Mucosa of rectum (tissue), 2 donors: ENCODE measurements around the gene PPFIBP1.
A peak's percentile ranks its signal among the peaks of the same experiment; 100 is the strongest.

Experiments
- H3K27ac ChIP-seq, 2 donors: one replicate each; pipeline ENCODE4 v1.7.0; 2013; ENCODE audit warnings: inconsistent platforms in 2 of 2, low read depth in 2 of 2, low read length in 2 of 2
- H3K27me3 ChIP-seq, 2 donors: one replicate each; pipeline ENCODE4 v1.7.0; 2013; ENCODE audit warnings: low read length in 2 of 2; ENCODE audit not compliant: control insufficient read depth in 2 of 2, insufficient read depth in 2 of 2
- H3K36me3 ChIP-seq, 2 donors: one replicate each; pipeline ENCODE4 v1.7.0; 2013; ENCODE audit warnings: low read length in 2 of 2; ENCODE audit not compliant: control insufficient read depth in 2 of 2, insufficient read depth in 2 of 2
- H3K4me1 ChIP-seq, 2 donors: one replicate each; pipeline ENCODE4 v1.7.0; 2013; ENCODE audit warnings: low read length in 2 of 2, mild to moderate bottlenecking in 1 of 2; ENCODE audit not compliant: control insufficient read depth in 2 of 2, insufficient read depth in 2 of 2
- H3K4me3 ChIP-seq, 2 donors: one replicate each; pipeline ENCODE4 v1.7.0; 2013; ENCODE audit warnings: low read length in 2 of 2
- H3K9ac ChIP-seq, 2 donors: one replicate each; pipeline ENCODE4 v1.7.0; 2013; ENCODE audit warnings: low read length in 2 of 2, low read depth in 1 of 2, mild to moderate bottlenecking in 1 of 2
- H3K9me3 ChIP-seq, 2 donors: one replicate each; pipeline ENCODE4 v1.7.0; 2013; ENCODE audit warnings: low read length in 2 of 2; ENCODE audit not compliant: control insufficient read depth in 2 of 2
- donor health status: healthy.
- donor health status: Normal muscosa, but diverticular disease.

Gene PPFIBP1

GRCh38 chr12:27511031-27511722 is 12.8 kb upstream of the PPFIBP1 start:
- Histone ChIP-seq H3K4me1 (no peaks in the 10 kb centered on the region), H3K9me3 (no peaks in the 10 kb centered on the region), H3K27ac (no peak overlapping the region), H3K9ac (no peak overlapping the region), H3K36me3 (no peaks in the 10 kb centered on the region), H3K27me3 (no peaks in the 10 kb centered on the region), H3K4me3 (no peak overlapping the region)

DNA sequence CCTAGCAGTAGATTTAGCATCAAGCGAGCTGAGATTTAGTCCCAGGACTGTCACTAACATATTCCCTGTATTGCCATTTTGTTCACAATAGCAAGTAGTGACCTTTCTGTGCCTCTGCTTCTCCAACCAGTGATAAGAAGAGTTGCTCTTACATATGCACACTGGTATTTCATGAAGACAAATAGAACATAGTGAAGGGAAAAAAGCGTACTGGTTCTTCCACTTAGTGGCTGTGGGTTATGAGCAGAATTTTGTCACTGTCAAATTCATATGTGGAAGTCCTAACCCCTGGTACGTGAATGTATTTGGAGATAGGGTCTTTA is 12.3 kb upstream of the PPFIBP1 start:
- no peaks in the 10 kb centered on the region for H3K4me1 ChIP-seq
- H3K9ac ChIP-seq = no peak overlapping the region
- no peak overlapping the region for H3K27ac ChIP-seq
- H3K36me3 ChIP-seq = no peaks in the 10 kb centered on the region
- no peaks in the 10 kb centered on the region for H3K27me3 ChIP-seq
- no peak overlapping the region for H3K4me3 ChIP-seq
- no peaks in the 10 kb centered on the region for H3K9me3 ChIP-seq

DNA sequence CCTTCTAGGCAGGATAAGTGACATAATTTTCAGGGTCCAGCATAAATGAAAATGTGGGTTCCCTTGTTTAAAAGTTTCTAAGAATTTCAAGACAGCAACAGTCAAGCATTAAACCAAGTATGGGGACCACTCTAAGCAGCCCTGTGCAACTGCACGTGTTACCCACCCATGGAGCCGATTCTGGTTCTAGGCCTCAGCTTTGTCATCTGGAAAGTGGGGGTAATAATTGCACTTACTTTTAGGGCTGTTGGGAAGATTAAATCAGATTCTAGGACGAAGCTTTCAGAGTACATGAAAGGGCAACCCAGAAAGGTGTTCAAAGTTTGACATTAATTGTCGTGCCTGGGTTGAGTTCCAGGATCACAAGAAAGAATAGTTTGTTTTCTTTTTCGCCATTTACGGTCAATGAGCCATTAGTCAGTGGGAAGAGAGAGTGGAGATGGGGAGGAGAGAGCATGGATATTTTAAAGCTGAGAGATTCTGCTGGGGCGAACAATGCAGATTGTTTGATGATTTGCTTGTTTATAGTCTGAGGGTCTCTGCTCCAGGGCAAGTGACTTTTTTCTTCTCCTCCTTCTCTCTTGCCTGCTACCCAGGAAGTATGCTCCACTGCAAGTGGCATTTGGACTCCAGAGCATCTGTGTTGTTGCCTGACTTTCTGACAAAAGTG is 10.7 kb upstream of the PPFIBP1 start:
- H3K27ac ChIP-seq = no peak overlapping the region
- H3K36me3 ChIP-seq = no peaks in the 10 kb centered on the region
- no peak overlapping the region for H3K9ac ChIP-seq
- H3K9me3 ChIP-seq = no peaks in the 10 kb centered on the region
- no peak overlapping the region for H3K4me3 ChIP-seq
- H3K27me3 ChIP-seq = no peaks in the 10 kb centered on the region
- H3K4me1 ChIP-seq = no peaks in the 10 kb centered on the region

DNA sequence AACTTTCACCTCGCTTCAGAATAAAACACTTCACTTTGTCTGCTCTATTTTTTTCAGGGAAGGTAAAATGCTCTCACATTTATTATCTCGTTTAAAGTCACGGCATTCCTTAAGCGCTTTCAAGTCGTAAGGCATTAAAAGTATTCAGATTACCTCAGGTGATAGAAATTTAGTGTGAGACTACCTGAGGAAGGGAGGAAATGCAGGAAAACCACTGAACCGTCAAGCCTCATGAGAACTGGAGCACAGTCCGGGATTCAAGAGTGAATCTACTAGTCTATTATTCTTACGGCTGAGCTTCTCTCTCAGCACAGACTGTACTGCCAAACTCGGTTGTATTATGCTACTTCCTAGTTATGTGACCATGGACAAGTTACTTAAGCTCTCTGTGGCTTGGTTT is 8.3 kb upstream of the PPFIBP1 start:
- peaks cover 0 to 4% of the 10 kb centered on the region in 2 donors for H3K27me3 ChIP-seq

DNA sequence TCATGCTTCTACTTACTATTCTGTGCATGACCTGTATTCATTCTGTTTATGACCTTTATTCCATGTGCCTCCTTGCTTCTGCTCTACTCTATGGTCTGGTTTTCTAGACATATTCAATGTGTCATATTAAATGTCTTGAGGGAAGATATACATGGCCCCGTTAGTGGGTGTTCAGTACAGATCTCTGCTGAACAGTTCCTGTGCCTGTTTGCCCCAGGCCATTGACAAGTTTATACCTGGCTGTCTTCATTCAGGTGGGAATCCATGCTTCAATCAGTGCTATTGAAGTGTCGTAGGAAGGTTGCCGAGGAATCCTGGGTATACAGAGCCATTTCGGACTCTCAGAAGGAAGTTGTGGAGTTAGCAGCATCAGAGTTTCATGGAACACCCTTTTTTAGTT is 7.4 kb upstream of the PPFIBP1 start:
- no peak overlapping the region for H3K27ac ChIP-seq
- H3K9me3 ChIP-seq = no peaks in the 10 kb centered on the region

More for the DNA sequence above, 8.3 kb upstream of the PPFIBP1 start:
- no peak overlapping the region for H3K9ac ChIP-seq
- no peaks in the 10 kb centered on the region for H3K9me3 ChIP-seq
- no peak overlapping the region for H3K4me3 ChIP-seq
- H3K4me1 ChIP-seq = no peaks in the 10 kb centered on the region
- H3K36me3 ChIP-seq = no peaks in the 10 kb centered on the region
- no peak overlapping the region for H3K27ac ChIP-seq

DNA sequence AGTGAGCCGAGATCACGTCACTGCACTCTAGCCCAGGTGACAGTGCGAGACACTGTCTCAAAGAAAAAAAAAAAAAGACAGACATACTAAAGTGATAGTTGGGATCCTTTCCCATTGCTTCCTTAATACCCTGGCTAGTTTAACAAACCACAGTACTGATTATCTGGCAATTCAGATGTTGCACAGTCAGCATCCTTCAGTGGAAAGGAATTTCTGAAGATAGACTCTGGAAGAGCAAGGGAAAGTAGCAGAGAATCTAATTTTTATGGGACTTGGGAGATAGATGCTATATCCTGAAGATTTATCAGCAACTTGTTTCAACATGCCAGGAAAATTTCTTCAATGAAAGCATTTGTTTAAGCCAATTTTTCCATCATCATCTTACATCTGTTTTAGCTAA is 6.5 kb upstream of the PPFIBP1 start:
- no peaks in the 10 kb centered on the region for H3K9me3 ChIP-seq
- H3K9ac ChIP-seq = no peak overlapping the region
- H3K4me3 ChIP-seq = no peak overlapping the region
- no peaks in the 10 kb centered on the region for H3K36me3 ChIP-seq
- H3K27me3 ChIP-seq = peaks cover 0 to 4% of the 10 kb centered on the region in 2 donors
- H3K4me1 ChIP-seq = no peaks in the 10 kb centered on the region
- no peak overlapping the region for H3K27ac ChIP-seq

More for the DNA sequence above, 7.4 kb upstream of the PPFIBP1 start:
- Histone ChIP-seq H3K36me3 (no peaks in the 10 kb centered on the region), H3K27me3 (peaks cover 0 to 4% of the 10 kb centered on the region in 2 donors), H3K4me1 (no peaks in the 10 kb centered on the region), H3K4me3 (no peak overlapping the region), H3K9ac (no peak overlapping the region)

DNA sequence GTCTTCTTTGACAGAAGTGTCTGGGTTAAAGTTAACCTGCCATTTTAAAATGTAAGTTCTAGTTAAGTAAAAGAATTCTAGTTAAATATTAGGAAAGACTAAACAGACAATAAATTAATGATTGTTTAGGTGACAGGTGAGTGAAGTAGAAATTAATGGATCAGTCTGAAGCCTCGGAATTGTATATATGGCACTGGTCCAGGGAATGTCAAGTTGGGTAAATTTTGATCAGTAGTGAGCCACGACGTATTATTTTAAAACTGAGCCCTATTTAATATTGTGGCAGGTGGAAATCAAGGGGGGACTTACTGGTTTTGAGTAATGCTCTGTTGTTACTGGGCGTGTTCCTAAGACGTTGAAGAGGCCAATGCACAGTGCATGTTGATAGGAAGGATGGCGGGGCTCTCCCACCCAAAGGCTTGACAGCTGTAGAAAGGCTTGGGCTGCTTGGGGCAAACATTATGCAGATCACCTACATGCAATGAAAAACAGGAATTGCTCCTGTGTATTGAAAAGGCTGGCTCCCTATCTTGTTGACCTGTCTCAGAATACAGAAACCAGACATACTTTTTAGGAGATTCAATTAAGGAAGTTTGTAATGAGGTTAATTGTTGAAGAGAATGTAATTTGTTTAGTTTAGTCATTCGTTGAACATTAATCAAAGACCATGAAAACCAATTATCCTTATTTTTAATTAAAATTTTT is 5.9 kb upstream of the PPFIBP1 start:
- Histone ChIP-seq H3K4me1 (no peaks in the 10 kb centered on the region), H3K36me3 (no peaks in the 10 kb centered on the region), H3K27ac (no peak overlapping the region), H3K9ac (no peak overlapping the region), H3K27me3 (peaks cover 0 to 4% of the 10 kb centered on the region in 2 donors), H3K4me3 (no peak overlapping the region), H3K9me3 (no peaks in the 10 kb centered on the region)

GRCh38 chr12:27521066-27521465 is 2.9 kb upstream of the PPFIBP1 start:
- Histone ChIP-seq H3K27ac (no peak overlapping the region), H3K9me3 (no peaks in the 10 kb centered on the region), H3K4me3 (no peak overlapping the region)

GRCh38 chr12:27521981-27522380 is 2.0 kb upstream of the PPFIBP1 start:
- H3K27me3 ChIP-seq = peaks cover 0 to 4% of the 10 kb centered on the region in 2 donors
- no peaks in the 10 kb centered on the region for H3K9me3 ChIP-seq
- no peaks in the 10 kb centered on the region for H3K36me3 ChIP-seq
- H3K4me1 ChIP-seq = peaks cover 0 to 6% of the 10 kb centered on the region in 2 donors
- no peak overlapping the region for H3K4me3 ChIP-seq
- H3K9ac ChIP-seq = no peak overlapping the region
- no peak overlapping the region for H3K27ac ChIP-seq

More at GRCh38 chr12:27521066-27521465, 2.9 kb upstream of the PPFIBP1 start:
- Histone ChIP-seq H3K9ac (no peak overlapping the region), H3K36me3 (no peaks in the 10 kb centered on the region), H3K4me1 (peaks cover 0 to 6% of the 10 kb centered on the region in 2 donors), H3K27me3 (peaks cover 0 to 4% of the 10 kb centered on the region in 2 donors)

DNA sequence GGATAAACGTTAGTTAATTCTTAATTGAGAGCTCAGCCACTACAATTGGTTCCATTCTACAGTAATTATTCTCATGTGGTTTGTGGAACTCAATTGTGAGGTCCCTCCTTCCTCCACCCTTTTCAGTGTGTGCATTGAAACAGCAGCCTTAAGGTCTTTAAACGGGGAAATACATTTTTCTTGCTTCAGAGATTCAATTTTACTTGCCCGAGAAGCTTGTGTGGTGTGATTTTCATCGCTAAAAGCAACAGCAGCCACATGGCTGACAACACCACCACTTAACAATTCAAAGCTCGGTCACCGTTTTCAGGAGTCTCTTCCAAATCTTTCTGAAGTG is 733 bp upstream of the PPFIBP1 start:
- peaks cover 0 to 6% of the 10 kb centered on the region in 2 donors for H3K4me1 ChIP-seq
- H3K9me3 ChIP-seq = no peaks in the 10 kb centered on the region
- H3K27ac ChIP-seq = peak overlapping the region; percentile 90
- H3K36me3 ChIP-seq = no peaks in the 10 kb centered on the region
- H3K9ac ChIP-seq = peak overlapping the region; percentile 85 to 92
- H3K4me3 ChIP-seq = peak overlapping the region; percentile 87 to 94
- peaks cover 0 to 4% of the 10 kb centered on the region in 2 donors for H3K27me3 ChIP-seq
